ENCODE measurements around the gene PPP3CA.

Gene PPP3CA

DNA sequence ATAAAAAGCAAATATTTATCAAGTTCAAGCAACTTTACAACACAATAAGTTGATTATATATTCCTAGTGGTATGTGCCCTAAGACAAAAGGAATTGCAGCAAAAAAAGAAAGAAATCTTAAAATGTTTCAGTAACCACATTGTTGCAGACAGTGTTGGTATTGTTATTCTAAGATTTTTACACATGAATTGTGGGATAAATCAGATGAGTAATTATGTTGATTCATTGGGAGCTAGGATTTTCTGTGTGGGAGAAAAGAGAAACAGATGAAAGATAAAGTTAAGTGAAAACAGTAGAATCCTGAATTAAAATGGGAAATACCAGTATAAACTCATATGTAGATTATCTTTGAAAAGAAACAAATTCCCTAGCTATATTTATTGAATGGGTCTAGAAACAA, 362.4 kb downstream of the PPP3CA start:
- no peak for DNase-seq

GRCh38 chr4:100983426-100983825, 363.9 kb downstream of the PPP3CA start:
- DNase-seq, result no peak

DNA sequence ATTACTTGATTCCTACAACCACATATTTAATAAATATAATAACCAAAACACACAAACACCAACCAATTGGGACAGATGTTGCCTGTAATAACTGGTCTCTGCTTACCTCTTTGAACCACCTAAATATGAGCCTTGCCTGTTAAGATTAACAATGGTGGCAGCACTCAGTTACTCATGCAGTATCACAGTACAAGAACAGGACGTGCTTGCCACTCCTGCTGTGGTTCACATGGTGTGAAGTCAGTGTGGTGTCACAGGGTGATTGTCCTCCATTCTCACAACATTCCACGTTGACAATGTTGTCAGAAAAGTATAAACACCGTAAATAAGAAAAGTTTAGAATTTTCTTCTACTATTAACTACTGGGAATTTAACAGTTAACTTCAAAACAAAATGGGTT, 365.0 kb downstream of the PPP3CA start:
- DNase-seq, result no peak

GRCh38 chr4:100981447-100982204, 365.7 kb downstream of the PPP3CA start:
- DNase-seq, result no peak

DNA sequence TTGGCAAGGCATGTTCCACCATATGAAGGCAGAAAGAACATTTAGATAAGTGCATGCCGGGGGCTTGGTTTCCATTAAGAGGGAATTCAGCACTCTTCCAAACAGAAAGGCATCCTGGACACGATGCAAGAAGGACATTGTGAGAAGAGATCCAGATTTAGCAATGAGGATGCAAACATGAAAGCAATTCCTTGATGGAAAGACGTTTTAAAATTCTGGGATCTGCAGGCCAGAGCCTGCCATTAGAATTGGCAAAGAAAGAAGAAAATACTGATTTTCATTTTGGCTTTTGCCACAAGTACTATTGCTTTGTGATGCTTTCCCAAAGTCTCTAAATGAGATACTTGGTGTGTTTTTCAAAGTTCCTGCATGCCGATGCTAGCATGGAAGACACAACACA, 367.6 kb downstream of the PPP3CA start:
- no peak for DNase-seq

DNA sequence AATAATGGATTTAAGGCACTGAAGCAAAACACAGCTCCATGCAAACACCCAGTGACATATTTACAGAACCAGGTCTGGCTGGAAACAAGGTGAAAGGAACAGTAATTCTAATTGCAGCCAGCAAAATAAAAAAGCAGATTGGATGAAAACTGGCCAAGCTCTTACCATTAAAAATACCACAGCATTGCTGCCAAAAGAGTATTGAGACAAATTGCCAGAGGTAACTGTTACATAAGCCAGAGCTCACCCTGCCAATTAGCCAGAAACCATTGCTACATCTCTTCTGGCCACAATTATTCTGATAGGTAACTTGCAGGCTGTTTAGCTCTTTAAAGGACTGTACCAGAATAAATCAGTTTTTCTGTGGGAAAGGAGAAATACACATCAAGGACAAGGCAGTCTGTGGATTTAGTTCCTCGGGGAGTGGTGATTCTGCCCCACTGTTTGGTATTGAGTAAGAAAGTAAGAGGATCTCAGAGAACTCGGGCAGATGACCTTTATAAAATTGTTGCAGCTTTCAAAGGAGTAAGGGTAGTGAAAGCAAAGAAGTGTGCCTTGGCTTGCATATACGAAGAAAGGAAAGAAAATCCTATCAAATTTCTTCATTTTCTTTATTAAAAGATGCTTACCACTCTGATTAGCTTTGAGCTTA, 369.5 kb downstream of the PPP3CA start:
- DNase-seq, result no peak

- no peak for DNase-seq
Observed at GRCh38 chr4:100977274-100977673, 370.1 kb downstream of the PPP3CA start.

All from T1000 (cell line).